ENCODE results near the gene C5orf63.
"Not testable (repeated sequence)": the region's sequence is repeated elsewhere in the genome, so short reads cannot be mapped to it uniquely, and the experiment has no call there.

Gene C5orf63

DNA sequence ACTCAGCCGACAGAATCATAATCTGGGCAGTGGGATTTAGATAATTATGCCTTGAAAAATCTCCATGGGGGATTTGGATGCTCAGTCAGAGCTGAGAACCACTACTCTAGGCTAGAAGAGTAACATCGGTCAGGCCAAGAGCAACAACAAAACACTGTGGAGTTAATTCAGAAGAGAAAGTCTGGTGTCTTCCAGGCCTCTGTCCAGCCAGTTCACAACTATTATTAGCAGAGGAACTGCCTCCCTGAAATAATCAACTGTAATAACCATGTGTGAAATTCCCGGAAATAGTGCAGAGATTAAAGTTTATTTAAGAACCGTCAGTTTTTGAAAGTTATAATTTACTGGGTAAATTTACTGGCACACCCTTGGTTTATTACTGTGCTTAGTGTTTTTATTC, 34.8 kb downstream of the C5orf63 start:
- in situ Hi-C loops (cut with MboI; ENCODE audit: low sequenced_read_pairs): no loop called here

DNA sequence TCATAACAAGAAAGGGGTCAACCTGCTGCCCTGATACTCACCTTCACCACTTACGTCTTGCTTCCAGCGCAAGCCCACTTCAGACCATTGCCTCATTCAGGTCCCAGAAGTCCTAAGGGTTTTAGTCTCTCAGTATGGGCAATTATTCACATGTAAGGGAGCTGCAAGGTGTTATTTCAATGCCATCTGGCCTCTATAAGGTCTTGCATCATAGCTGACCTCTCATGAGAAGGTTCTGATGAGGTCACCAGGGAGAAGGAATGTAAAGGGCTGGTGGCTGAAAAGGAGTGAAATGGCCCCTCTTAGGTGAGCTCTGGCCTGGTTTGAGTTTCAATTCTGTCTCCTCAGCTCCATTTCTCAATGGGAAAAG, 41.5 kb downstream of the C5orf63 start:
- in situ Hi-C loops (cut with MboI; ENCODE audit: low sequenced_read_pairs): no loop called here

DNA sequence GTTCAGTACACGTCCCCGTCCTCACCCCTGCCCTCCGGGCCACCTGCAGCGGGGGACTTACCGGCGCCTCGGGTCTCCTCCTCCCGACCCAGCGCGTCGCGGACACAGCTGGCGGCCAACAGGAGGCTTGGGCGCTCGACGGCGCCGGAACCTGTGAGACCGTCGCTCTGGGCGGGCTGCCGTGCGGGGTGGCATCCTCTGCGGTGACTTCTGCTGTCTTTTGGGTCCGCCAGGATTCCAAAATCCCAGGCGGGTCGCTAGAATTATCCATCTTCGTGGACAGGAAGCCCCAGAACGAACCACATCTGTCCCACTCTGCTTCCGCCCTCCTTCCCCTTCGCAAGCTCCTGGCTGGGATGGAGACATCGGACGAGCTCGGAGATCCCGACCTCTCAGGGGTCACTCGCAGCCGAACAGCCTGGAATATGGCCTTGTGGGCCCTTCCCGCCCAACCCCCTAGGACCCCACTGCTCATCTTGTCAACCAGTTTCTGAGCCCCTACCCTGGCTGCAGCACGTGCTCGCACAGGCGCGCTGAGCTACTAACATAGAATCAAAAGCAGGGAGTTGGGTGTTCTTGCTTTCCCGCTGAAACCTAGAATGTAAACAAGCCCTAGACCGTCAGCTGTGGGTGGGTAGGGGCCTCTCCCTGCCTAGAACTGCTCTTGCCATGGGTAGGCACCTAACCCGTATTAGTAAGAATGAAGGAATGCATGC, 42.0 kb downstream of the C5orf63 start:
- in situ Hi-C loops (cut with MboI; ENCODE audit: low sequenced_read_pairs): no loop called here

DNA sequence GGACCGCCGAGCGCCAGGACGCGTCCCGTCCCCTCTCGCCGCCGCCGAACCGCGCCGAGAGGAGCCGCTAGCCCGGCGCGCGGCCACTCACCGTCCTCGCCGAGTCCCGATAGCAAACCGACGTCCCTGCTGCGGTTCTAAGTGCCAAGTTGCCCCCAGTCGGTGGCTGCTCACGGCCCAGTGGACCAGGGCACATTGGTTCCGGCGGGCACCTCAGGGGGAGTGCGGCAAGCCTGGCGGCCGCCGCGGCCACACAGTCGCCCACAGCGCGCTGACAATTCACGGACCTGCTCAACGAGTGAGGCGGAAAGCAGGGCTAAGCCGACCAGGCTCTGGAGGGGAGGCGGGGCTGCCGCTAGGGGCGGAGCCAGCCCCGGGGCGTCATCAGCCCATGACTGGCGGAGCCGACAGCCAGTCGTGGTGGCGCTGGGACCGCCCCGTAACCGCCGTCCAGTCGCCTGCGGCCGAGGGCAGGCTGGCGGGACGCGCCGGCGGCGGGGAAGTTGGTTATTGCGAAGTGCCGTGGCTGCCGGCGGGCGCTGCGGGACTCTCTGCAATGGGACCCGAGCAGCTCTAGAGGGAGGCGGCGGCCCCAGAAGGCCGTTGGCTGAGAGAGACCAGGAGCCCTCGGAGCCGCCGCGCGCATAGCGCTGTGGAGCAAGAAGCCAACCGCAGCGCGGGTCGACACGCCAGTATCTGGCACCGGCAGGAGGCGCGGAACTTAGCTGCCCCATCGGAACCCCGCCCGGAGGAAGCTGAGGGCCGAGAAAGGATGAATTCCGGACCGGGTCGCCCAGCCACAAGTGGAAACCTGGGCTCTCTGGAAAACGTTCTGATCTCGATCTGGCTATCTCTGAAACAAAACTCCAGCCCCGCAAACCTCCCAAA, 42.8 kb downstream of the C5orf63 start, which contains the start of gene MARCHF3:
MARCHF3 (minus strand) TSS at position 300 of the 888 bp plus-strand sequence. CDS start 112,387 bp downstream, outside the sequence.
- in situ Hi-C loops (cut with MboI; ENCODE audit: low sequenced_read_pairs): no loop called here

DNA sequence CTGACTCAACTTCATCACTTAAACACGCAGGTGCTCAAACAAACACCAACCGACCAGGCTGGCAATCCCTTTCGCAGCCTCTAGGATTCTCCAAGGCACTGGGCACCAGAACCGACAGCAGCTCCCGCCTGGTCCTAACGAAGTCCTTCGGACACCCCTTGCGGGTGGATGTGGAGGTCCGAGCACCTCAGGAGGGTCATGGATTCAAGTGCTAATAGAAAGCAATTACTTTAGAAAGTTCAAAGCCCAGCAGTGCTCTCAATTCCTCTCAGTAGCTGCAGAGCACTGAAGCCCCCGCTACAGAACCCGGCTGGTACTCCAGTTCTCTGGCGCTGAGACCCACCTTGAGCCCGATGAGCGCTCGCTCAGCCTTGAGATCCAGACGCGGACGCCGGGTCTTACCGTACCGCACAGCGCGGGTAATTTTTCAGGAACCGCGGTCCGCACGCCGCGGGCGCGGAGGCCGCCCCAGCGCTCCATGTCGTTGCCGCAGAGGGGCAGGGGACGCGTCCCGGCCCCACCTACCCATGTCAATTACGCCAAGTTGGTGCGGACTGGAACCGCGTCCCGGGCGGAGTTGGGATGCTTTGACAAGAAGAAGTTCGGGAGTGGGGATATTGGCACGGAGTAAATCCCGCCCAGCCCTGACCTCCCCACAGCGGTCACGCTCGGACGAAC, 43.6 kb downstream of the C5orf63 start:
- in situ Hi-C loops (cut with MboI; ENCODE audit: low sequenced_read_pairs): no loop called here

DNA sequence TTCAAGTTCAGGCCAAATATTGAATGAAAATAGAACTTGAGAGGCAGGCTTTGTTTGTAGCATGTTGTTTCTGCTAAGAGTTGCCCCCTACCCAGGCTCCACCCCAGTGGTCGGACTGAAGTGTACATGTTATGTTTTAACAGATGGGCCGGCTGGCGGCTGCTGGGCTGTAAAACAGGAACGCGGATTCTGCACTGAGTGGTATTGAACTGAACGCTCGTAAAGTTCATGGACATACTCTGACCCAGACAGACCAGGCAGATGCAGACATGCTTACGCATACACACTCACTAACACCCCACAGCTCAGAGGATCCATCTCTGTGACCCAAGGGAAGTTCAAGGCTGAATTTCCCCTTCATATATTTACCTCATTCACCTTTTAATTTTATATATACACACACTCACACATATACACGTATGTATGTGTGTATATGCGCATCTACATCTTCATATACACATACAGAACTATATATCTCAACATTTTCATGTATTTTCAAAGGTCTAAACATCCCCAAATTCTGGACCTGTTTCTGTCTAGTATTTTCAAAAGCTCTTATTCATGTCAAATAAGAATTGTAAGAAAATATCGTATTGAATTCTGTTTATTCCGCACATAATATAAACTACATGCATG, 44.4 kb downstream of the C5orf63 start:
- in situ Hi-C loops (cut with MboI; ENCODE audit: low sequenced_read_pairs): no loop called here

DNA sequence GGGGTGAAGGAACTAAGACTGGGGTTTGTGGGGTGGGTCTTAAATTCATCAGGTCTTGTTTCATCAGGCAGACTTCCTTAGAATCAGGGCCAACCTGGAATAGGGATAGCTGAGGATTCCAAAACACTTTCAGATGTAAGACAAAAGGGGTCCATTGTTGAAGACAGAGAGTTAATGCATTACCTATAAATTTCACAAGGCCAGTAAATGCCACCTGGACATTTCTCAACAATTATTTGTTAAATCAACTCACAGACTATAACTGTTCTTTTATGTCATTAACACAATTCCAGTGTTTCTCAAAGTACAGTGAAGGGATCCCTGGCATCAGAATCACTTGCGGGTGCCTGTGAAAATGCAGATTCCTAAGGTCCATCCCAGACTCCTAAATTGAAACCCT, 45.8 kb downstream of the C5orf63 start:
- in situ Hi-C loops (cut with MboI; ENCODE audit: low sequenced_read_pairs): no loop called here

DNA sequence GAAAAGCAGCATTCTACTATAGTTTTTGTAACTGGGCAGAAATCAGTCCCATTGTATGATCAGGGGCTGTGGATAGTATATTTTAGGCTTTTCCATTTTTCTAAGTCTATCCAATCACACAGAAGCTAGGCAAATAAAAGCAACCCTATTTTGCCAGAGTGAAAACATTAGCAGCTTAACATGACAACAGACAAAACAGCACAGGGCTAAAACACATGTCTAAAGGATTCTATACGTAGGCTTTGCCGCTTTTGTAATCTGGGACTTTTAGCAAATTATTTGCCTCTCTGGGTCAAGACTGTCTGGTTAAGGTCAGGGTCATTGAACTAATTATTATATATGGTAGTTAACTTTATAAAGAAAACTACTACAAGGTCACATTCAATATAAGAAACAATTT, 47.1 kb downstream of the C5orf63 start:
- in situ Hi-C loops (cut with MboI; ENCODE audit: low sequenced_read_pairs): no loop called here

DNA sequence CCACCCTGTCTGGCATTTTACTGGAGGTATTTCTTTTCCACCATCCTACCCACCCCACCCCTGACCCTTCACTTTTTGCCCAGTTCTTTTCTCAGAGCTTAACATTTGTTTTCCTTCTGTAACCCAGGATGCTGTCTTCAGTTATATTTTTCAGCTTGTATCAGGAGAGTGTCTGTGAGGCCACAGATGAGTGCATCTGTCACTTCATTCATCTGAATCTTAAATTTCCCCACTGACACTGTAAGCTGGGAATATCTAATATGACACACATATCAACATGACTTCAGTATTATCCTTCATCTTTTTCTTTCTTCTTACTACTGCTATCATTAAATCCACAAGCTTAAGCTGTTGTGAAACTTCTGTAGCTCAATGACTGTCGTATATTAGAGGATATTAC, 47.8 kb downstream of the C5orf63 start:
- in situ Hi-C loops (cut with MboI; ENCODE audit: low sequenced_read_pairs): no loop called here

DNA sequence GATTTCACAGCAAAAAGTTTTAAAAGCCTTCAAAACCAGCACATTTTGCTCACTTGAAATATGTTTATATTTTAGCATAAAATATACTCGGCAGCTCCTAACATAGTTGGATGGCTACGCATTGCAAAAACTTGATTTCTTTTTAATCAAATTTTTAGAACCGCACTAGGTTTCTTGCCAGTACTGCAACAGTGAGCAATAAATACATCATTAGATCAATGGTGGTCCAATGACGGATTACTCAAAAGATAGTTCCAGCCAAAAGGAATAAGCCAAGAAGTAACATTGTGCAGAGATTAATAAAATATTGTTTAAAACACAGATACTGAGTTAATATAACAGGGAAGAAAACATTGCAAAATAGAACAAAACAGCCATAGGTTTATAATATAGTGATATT, 48.5 kb downstream of the C5orf63 start:
- in situ Hi-C loops (cut with MboI; ENCODE audit: low sequenced_read_pairs): no loop called here

DNA sequence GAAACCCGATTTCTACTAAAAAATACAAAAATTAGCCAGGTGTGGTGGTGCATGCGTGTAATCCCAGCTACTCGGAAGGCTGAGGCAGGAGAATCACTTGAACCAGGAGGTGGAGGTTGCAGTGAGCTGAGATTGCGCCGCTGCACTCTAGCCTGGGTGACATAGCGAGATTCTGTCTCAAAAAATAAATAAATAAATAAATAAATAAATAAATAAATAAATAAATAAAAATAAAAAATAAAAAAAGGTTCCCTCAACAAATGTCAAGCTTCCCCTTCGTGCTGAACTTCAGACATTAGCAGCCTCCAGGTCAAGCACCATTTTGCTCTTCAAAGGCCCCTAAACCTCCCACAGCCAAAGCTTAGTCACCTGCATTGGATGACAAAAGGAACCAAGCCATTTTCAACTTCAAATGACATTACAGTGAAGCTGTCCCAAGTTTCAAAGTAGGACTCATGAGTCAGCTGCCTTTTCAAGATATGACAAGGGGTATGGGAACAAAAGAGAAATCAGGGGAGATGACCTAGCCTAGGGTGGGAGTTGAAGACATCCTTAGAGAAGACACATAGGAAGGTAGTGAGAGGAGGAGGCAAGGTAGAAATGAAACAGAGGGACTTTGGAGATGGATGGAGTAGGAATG, 49.6 kb downstream of the C5orf63 start:
- in situ Hi-C loops (cut with MboI; ENCODE audit: low sequenced_read_pairs): not testable (repeated sequence)

DNA sequence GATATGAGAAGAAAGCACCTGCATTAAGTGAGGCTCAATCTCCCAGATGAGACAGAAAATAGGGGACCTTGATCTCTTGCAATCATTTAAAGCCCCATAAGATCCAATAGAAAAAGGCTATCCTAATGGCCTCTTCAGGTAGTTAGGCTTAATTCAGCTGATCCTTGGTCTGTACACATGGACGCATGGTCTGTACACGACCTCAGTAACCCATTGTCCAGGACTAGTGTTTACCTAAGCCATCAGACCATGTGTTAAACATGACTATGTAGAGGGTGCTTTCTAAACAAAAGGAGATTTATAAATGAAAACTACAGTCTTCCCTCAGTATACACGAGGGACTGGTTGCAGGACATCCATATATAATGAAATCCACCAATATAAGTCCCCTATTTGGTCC, 50.5 kb downstream of the C5orf63 start:
- in situ Hi-C loops (cut with MboI; ENCODE audit: low sequenced_read_pairs): no loop called here

DNA sequence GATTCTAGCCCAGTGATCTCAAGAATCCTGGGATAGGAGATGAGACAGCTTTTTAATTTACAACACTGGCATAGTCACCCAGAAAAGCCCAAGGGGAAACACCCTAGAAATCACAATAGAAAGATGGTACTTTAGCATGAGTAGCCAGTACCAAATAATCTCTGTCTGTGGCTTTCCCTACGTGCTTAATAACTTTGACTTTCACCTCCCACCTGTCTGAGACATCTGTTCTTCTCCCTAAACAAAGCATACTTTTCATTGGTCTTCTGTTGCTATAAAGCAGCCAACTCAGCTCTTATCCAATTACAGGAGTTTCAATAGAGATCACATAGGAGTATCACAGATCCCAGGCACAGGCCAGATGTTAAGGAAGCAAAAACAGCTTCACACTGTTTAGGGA, 53.4 kb downstream of the C5orf63 start:
- in situ Hi-C loops (cut with MboI; ENCODE audit: low sequenced_read_pairs): no loop called here

DNA sequence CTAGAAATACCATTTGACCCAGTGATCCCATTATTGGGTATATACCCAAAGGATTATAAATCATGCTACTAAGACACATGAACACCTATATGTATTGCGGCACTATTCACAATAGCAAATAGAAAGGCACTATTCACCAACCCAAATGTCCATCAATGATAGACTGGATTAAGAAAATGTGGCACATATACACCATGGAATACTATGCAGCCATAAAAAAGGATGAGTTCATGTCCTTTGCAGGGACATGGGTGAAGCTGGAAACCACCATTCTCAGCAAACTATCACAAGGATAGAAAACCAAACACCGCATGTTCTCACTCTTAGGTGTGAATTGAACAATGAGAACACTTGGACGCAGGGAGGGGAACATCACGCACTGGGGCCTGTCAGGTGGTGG, 56.6 kb downstream of the C5orf63 start:
- in situ Hi-C loops (cut with MboI; ENCODE audit: low sequenced_read_pairs): not testable (repeated sequence)

DNA sequence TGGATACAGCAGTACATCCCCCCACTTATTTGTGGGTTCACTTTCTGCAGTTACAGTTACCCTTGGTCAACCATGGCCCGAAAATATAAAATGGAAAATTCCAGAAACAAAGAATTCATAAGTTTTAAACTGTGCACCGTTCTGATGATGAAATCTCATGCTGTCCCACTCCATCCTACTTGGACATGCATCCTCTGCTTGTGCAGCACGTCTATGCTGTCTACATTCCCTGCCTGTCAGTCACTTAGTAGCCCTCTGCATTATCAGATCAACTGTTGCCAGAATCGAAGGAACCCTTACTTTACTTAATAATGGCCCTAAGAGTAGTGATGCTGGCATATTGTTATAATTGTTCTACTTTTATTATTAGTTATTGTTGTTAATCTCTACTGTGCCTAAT, 57.6 kb downstream of the C5orf63 start:
- in situ Hi-C loops (cut with MboI; ENCODE audit: low sequenced_read_pairs): no loop called here

DNA sequence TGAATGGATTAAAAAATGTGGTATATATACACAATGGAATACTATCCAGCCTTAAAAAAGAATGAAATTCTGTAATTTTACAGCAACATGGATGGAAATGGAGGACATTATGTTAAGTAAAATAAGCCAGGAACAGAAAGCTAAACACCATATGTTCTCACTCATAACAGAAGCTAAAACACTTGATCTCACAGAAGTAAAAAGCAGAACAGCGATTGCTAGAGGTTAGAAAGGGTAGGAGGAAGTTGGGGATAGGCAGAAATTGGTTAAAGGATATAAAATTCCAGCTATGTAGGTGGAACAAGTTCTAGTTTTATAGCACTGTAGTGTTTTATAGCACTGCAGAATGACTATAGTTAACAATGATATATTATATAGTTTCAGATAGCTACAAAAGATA, 58.7 kb downstream of the C5orf63 start:
- in situ Hi-C loops (cut with MboI; ENCODE audit: low sequenced_read_pairs): no loop called here

DNA sequence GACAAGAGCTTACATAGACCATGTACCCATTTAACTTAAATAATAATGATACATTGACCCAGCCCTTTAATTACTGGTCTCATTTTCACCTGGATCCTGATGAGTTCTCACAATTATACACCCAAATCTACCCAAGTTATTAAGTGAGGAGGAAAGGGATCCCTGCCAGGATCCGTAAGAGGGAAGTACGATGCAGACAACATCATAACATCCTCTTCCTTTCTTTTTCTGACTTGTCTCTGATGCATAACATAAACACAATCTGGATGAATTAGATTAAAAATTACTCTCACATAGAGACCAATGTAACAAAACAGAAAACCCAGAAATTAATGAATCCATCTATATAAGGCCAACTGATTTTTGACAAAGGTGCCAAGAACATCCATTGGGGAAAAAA, 59.9 kb downstream of the C5orf63 start:
- in situ Hi-C loops (cut with MboI; ENCODE audit: low sequenced_read_pairs): no loop called here

DNA sequence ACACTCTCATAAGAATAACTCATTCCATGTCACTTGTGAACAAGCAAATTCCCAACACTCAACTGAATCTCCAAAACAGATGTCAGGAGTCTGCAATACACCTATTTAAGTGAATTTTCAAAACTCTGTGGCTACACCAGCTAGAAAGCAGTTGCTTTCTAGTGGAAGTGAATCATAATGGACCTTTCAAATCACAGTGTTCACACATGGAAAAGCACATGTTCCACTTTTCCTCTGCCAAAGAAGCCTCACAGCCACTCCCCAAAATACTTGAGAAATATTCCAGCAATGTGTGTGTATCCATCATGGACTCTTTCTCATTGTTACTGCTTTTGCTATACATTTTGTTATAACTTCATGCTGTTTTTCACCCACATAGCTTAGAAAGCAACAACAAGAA, 60.4 kb downstream of the C5orf63 start:
- in situ Hi-C loops (cut with MboI; ENCODE audit: low sequenced_read_pairs): no loop called here

DNA sequence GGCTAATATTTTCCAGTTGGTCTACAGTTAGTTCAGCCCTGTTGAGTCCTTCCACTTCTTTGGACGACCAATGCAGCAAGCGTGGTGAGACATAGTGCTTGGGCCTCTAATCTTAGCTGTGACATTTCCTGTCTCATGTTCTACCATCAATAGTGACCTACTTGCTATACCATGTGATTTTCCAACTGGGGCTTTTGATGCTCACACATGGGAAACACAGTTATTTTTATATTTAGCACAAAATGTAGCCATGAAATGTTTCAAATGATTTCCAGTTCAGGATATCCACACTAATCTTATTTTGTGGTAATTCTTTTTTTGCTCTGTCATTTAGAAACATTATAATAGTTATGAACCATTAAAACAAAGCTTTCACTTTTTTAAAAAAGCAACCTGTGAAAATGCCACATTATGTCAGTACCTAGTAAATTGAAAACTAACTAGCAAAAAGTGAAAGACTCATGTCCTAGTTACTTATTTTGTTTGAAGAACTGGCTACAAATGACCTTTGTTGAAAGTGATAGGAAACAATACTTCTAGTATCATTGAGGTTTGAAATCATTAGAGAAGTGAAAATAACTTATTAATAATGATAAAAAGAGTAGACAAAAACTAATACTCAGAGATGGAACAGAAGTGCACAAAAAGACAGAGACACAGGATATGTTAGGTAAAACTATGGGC, 61.2 kb downstream of the C5orf63 start:
- in situ Hi-C loops (cut with MboI; ENCODE audit: low sequenced_read_pairs): no loop called here

DNA sequence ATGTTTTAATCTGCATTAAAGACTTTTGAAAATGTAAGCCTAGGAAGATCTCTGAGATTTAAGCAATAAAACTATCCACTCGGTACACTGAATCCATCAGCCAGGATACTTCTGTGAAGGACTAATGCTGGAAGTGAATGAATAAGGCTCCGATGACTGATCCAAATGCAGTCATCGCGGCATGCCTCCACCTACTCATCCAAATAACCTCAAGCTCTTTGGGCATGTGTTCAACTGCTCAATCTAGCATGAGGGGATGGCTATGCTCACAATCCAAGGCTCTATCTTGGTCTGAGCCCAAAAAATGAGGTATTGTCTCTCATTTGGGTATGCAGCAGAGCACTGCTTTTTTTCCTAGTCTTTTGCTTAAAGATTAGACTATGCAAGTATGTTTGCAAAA, 62.1 kb downstream of the C5orf63 start:
- in situ Hi-C loops (cut with MboI; ENCODE audit: low sequenced_read_pairs): no loop called here
